Retina (tissue), 1 donor: Measurements from ENCODE around the gene TBC1D4.
A peak's percentile ranks its signal among the peaks of the same experiment; 100 is the strongest.

Experiments used
- DNase-seq: peaks from one replicate; pipeline ENCODE4 v3.0.0-alpha.2; 2016

Gene TBC1D4

GRCh38 chr13:75416327-75417011, 65.5 kb downstream of the TBC1D4 start:
- DNase-seq = peak; percentile 36

GRCh38 chr13:75415694-75416093, 66.3 kb downstream of the TBC1D4 start:
- DNase-seq = no peak

- no peak for DNase-seq
These were observed 66.8 kb downstream of the TBC1D4 start for GRCh38 chr13:75415171-75415570.

GRCh38 chr13:75414036-75414827, 67.7 kb downstream of the TBC1D4 start:
- no peak for DNase-seq

- no peak for DNase-seq
These were observed 69.9 kb downstream of the TBC1D4 start for GRCh38 chr13:75411924-75412537.

- DNase-seq = no peak
These were observed 71.8 kb downstream of the TBC1D4 start for GRCh38 chr13:75410207-75410606.

GRCh38 chr13:75407998-75408397, 74.0 kb downstream of the TBC1D4 start:
- DNase-seq = no peak

- no peak for DNase-seq
These were observed 74.5 kb downstream of the TBC1D4 start for GRCh38 chr13:75407473-75407872.

- DNase-seq = peak; percentile 73
These were observed 75.8 kb downstream of the TBC1D4 start for GRCh38 chr13:75405976-75406703.

- DNase-seq = peak; percentile 34
These were observed 77.2 kb downstream of the TBC1D4 start for GRCh38 chr13:75404726-75405125.

- DNase-seq = peak; percentile 35
These were observed 79.2 kb downstream of the TBC1D4 start for GRCh38 chr13:75402787-75403186.

- no peak for DNase-seq
These were observed 81.2 kb downstream of the TBC1D4 start for GRCh38 chr13:75400775-75401174.

- no peak for DNase-seq
These were observed 82.1 kb downstream of the TBC1D4 start for GRCh38 chr13:75399879-75400217.

GRCh38 chr13:75399168-75399878, 82.6 kb downstream of the TBC1D4 start:
- DNase-seq = no peak

GRCh38 chr13:75398072-75398471, 83.9 kb downstream of the TBC1D4 start:
- no peak for DNase-seq

- no peak for DNase-seq
These were observed 86.1 kb downstream of the TBC1D4 start for GRCh38 chr13:75395901-75396300.

- DNase-seq = no peak
These were observed 86.9 kb downstream of the TBC1D4 start for GRCh38 chr13:75395066-75395465.

- DNase-seq = no peak
These were observed 88.0 kb downstream of the TBC1D4 start for GRCh38 chr13:75393839-75394520.

- no peak for DNase-seq
These were observed 90.4 kb downstream of the TBC1D4 start for GRCh38 chr13:75391432-75392100.

- DNase-seq = no peak
These were observed 91.7 kb downstream of the TBC1D4 start for GRCh38 chr13:75390229-75390628.

- DNase-seq = no peak
These were observed 96.3 kb downstream of the TBC1D4 start for GRCh38 chr13:75385708-75386083.
